H1 (cell line): Measurements from ENCODE around the gene STXBP2. TPM values are rescaled to one million over a fixed set of nuclear protein-coding genes. Genes with fewer than 3 reads are reported as not detected.

Experiments used
- CTCF ChIA-PET: fragments of 300-600 bp; sonication (Branson Sonifier 250); formaldehyde crosslinking; loops from one replicate; lab custom pipeline; 2021; ENCODE audit not compliant: partially characterized antibody; lab: Charles Lee
- POLR2A ChIA-PET: fragments of 300-600 bp; sonication (Branson Sonifier 250); formaldehyde crosslinking; loops from one replicate; lab custom pipeline; 2021; ENCODE audit warnings: inconsistent platforms; ENCODE audit not compliant: partially characterized antibody; lab: Charles Lee
- DNase-seq, 2 experiments: peaks; one replicate each; pipeline versions ENCODE4 v3.0.0 to v3.0.0-alpha.2; 2010 to 2022; ENCODE audit warnings: low spot score in 2 of 2, low read depth in 1 of 2, mixed read lengths in 1 of 2
- FAIRE-seq: peaks from 2 replicates; lab custom pipeline; 2011; peaks lifted over from hg19 to GRCh38; lab: Jason Lieb, UNC
- H2AFZ ChIP-seq: 2 replicates; pipeline ENCODE4 v1.8.1; 2012; ENCODE audit warnings: low read length, inconsistent platforms
- H2AK5ac ChIP-seq: 2 replicates; pipeline ENCODE4 v1.6.1; 2013; ENCODE audit warnings: low read depth, low read length
- H2BK120ac ChIP-seq: replicated peaks from 2 replicates; pipeline ENCODE3; 2013; ENCODE audit warnings: low read depth, low read length, inconsistent platforms
- H2BK12ac ChIP-seq: 2 replicates; pipeline ENCODE4 v1.6.1; 2013; ENCODE audit warnings: low read depth, low read length
- H2BK15ac ChIP-seq: 2 replicates; pipeline ENCODE4 v1.6.1; 2013; ENCODE audit warnings: low read length
- H2BK20ac ChIP-seq: 2 replicates; pipeline ENCODE4 v1.6.1; 2013; ENCODE audit warnings: low read length
- H2BK5ac ChIP-seq: 2 replicates; pipeline ENCODE4 v1.6.1; 2013; ENCODE audit warnings: low read depth, low read length
- H3K14ac ChIP-seq: 2 replicates; pipeline ENCODE4 v1.6.1; 2013; ENCODE audit warnings: inconsistent platforms; ENCODE audit not compliant: insufficient read length
- H3K18ac ChIP-seq: 2 replicates; pipeline ENCODE4 v1.6.1; 2013; ENCODE audit warnings: low read length; ENCODE audit errors: extremely low read depth
- H3K23ac ChIP-seq: 2 replicates; pipeline ENCODE4 v1.6.1; 2013; ENCODE audit warnings: inconsistent platforms; ENCODE audit not compliant: insufficient read length
- H3K23me2 ChIP-seq: 2 replicates; pipeline ENCODE4 v1.6.1; 2013; ENCODE audit warnings: low read depth, low read length
- H3K27ac ChIP-seq: 2 replicates; pipeline ENCODE4 v1.6.1; 2011; ENCODE audit warnings: low read depth, low read length, inconsistent platforms
- H3K27me3 ChIP-seq, 4 experiments: replicated peaks in 1 of 4; 1 replicate in 1 of 4; 2 replicates in 3 of 4; pipeline versions ENCODE4 v1.6.1 to v1.8.1; 2011 to 2013; ENCODE audit warnings: low read length in 3 of 4, mild to moderate bottlenecking in 3 of 4, inconsistent platforms in 2 of 4, mixed read lengths in 2 of 4, moderate library complexity in 1 of 4; ENCODE audit not compliant: control insufficient read depth in 3 of 4, insufficient read depth in 3 of 4; ENCODE audit errors: extremely low read depth in 1 of 4
- H3K36me3 ChIP-seq, 4 experiments: 2 replicates each; pipeline versions ENCODE4 v1.6.1 to v1.8.1; 2011 to 2013; ENCODE audit warnings: mild to moderate bottlenecking in 4 of 4, low read length in 3 of 4, moderate library complexity in 2 of 4, control low read depth in 1 of 4, inconsistent platforms in 1 of 4; ENCODE audit not compliant: insufficient read depth in 4 of 4, control insufficient read depth in 2 of 4
- H3K4ac ChIP-seq: replicated peaks from 2 replicates; pipeline ENCODE3; 2013; ENCODE audit warnings: low read length, low read depth, mixed read lengths, inconsistent platforms; ENCODE audit not compliant: insufficient read length
- H3K4me1 ChIP-seq, 4 experiments: replicated peaks in 1 of 4; 1 replicate in 1 of 4; 2 replicates in 3 of 4; pipeline versions ENCODE4 v1.6.1 to v1.8.1; 2011 to 2013; ENCODE audit warnings: low read length in 3 of 4, inconsistent platforms in 2 of 4, mixed read lengths in 1 of 4; ENCODE audit not compliant: insufficient read depth in 4 of 4, control insufficient read depth in 3 of 4
- H3K4me2 ChIP-seq, 2 experiments: 2 replicates each; pipeline versions ENCODE4 v1.6.1 to v1.8.1; 2011 to 2013; ENCODE audit warnings: low read depth in 2 of 2, low read length in 2 of 2, control low read depth in 1 of 2, inconsistent platforms in 1 of 2, mild to moderate bottlenecking in 1 of 2; ENCODE audit not compliant: insufficient read depth in 1 of 2
- H3K4me3 ChIP-seq, 4 experiments: fragments of 200-600, 300-600 bp in 1 of 4; sonication (generic), shearing (Covaris generic), sonication (Bioruptor Twin) in 1 of 4; 2 replicates each; pipeline versions ENCODE4 v1.5.1 to v1.8.1; 2011 to 2016; ENCODE audit warnings: low read length in 4 of 4, low read depth in 3 of 4, control low read depth in 2 of 4, inconsistent platforms in 2 of 4, mild to moderate bottlenecking in 2 of 4, mixed read lengths in 1 of 4, moderate library complexity in 1 of 4; ENCODE audit not compliant: insufficient read depth in 2 of 4; ENCODE audit errors: extremely low read depth in 1 of 4
- H3K56ac ChIP-seq: replicated peaks from 2 replicates; pipeline ENCODE3; 2013; ENCODE audit warnings: low read depth, mild to moderate bottlenecking, mixed read lengths, low read length, inconsistent platforms; ENCODE audit not compliant: insufficient read length
- H3K79me1 ChIP-seq: 2 replicates; pipeline ENCODE4 v1.6.1; 2013; ENCODE audit warnings: low read depth, low read length, control low read depth
- H3K79me2 ChIP-seq, 2 experiments: 2 replicates each; pipeline versions ENCODE4 v1.6.1 to v1.8.1; 2012 to 2013; ENCODE audit warnings: low read length in 2 of 2, mild to moderate bottlenecking in 2 of 2, inconsistent platforms in 1 of 2; ENCODE audit not compliant: insufficient read depth in 2 of 2, control insufficient read depth in 1 of 2
- H3K9ac ChIP-seq, 4 experiments: replicated peaks in 1 of 4; 1 replicate in 1 of 4; 2 replicates in 3 of 4; pipeline versions ENCODE4 v1.6.1 to v1.8.1; 2011 to 2013; ENCODE audit warnings: low read depth in 3 of 4, low read length in 3 of 4, control low read depth in 2 of 4, mild to moderate bottlenecking in 2 of 4, moderate library complexity in 2 of 4, inconsistent platforms in 1 of 4; ENCODE audit errors: extremely low read depth in 1 of 4
- H3K9me3 ChIP-seq, 2 experiments: 2 replicates each; pipeline versions ENCODE4 v1.6.1 to v1.8.1; 2012 to 2013; ENCODE audit warnings: mild to moderate bottlenecking in 2 of 2, moderate library complexity in 2 of 2, control low read depth in 1 of 2, inconsistent platforms in 1 of 2, low read depth in 1 of 2, low read length in 1 of 2, mixed read lengths in 1 of 2; ENCODE audit not compliant: insufficient read depth in 2 of 2
- H4K20me1 ChIP-seq, 2 experiments: replicated peaks in 1 of 2; 2 replicates each; pipeline versions ENCODE3 to v1.8.1; 2011 to 2013; ENCODE audit warnings: inconsistent platforms in 2 of 2, low read length in 2 of 2, mild to moderate bottlenecking in 1 of 2; ENCODE audit not compliant: insufficient read depth in 2 of 2, control insufficient read depth in 1 of 2
- H4K5ac ChIP-seq: 2 replicates; pipeline ENCODE4 v1.6.1; 2013; ENCODE audit warnings: low read length, low read depth, mixed read lengths, inconsistent platforms; ENCODE audit not compliant: insufficient read length
- H4K8ac ChIP-seq: 2 replicates; pipeline ENCODE4 v1.8.0; 2013; ENCODE audit warnings: mild to moderate bottlenecking, moderate library complexity, low read length, inconsistent platforms; ENCODE audit not compliant: insufficient read depth; ENCODE audit errors: extremely low read depth
- H4K91ac ChIP-seq: replicated peaks from 2 replicates; pipeline ENCODE3; 2013; ENCODE audit warnings: low read length, mixed read lengths, inconsistent platforms; ENCODE audit not compliant: insufficient read length
- CTBP2 ChIP-seq: IDR thresholded peaks from 2 replicates; pipeline ENCODE4 v1.7.0; 2011; ENCODE audit warnings: borderline replicate concordance, mild to moderate bottlenecking, moderate library complexity, mixed read lengths, low read length; ENCODE audit not compliant: insufficient read depth, insufficient read length
- HDAC2 ChIP-seq, 2 experiments: fragments of 300-600 bp in 1 of 2; sonication (generic) in 1 of 2; IDR thresholded peaks; 2 replicates each; pipeline ENCODE4 v1.6.1; 2011 to 2012; ENCODE audit warnings: low read depth in 2 of 2, low read length in 2 of 2, mild to moderate bottlenecking in 2 of 2, moderate library complexity in 2 of 2, borderline replicate concordance in 1 of 2, inconsistent platforms in 1 of 2
- JUN ChIP-seq: IDR thresholded peaks from 2 replicates; pipeline ENCODE4 v1.6.1; 2011; ENCODE audit warnings: low read depth, mild to moderate bottlenecking, improper control_type of control experiment, low read length
- MAFK ChIP-seq: IDR thresholded peaks from 2 replicates; pipeline ENCODE4 v1.6.1; 2012; ENCODE audit warnings: low read depth, mild to moderate bottlenecking, improper control_type of control experiment, low read length
- POLR2A ChIP-seq, 2 experiments: IDR thresholded peaks; 1 replicate in 1 of 2; 2 replicates in 1 of 2; pipeline ENCODE4 v1.6.1; 2011; ENCODE audit warnings: low read depth in 2 of 2, low read length in 2 of 2, mild to moderate bottlenecking in 2 of 2; ENCODE audit errors: control extremely low read depth in 1 of 2
- RXRA ChIP-seq: IDR thresholded peaks from 2 replicates; pipeline ENCODE4 v1.6.1; 2011; ENCODE audit warnings: low read depth, mild to moderate bottlenecking, low read length, moderate library complexity; ENCODE audit not compliant: insufficient read depth
- SAP30 ChIP-seq: fragments of 300-600 bp; sonication (generic); IDR thresholded peaks from 2 replicates; pipeline ENCODE4 v1.7.1; 2012; ENCODE audit warnings: low read length, moderate library complexity, mild to moderate bottlenecking, inconsistent platforms; ENCODE audit not compliant: insufficient read depth, insufficient replicate concordance
- SIN3A ChIP-seq, 2 experiments: IDR thresholded peaks in 1 of 2; conservative IDR thresholded peaks in 1 of 2; 2 replicates each; pipeline ENCODE4 v1.6.1; 2011 to 2012; ENCODE audit warnings: low read length in 2 of 2, improper control_type of control experiment in 1 of 2, low read depth in 1 of 2, mild to moderate bottlenecking in 1 of 2
- SP1 ChIP-seq: IDR thresholded peaks from 2 replicates; pipeline ENCODE4 v1.6.1; 2011; ENCODE audit warnings: low read depth, low read length
- USF2 ChIP-seq: IDR thresholded peaks from 2 replicates; pipeline ENCODE4 v1.6.1; 2011; ENCODE audit warnings: low read length, improper control_type of control experiment
- YY1 ChIP-seq: IDR thresholded peaks from 2 replicates; pipeline ENCODE4 v1.6.1; 2011; ENCODE audit warnings: low read depth, mild to moderate bottlenecking, low read length
- WGBS, 2 experiments: shearing (Covaris generic) in 1 of 2; methylation state at CpG; one replicate each; pipeline versions ENCODE4 v1.1.6 to v1.1.7; 2013 to 2015; ENCODE audit warnings: low lambda C conversion rate in 2 of 2, mixed read lengths in 2 of 2, inconsistent platforms in 1 of 2, low coverage in 1 of 2, missing lambda C conversion rate in 1 of 2; ENCODE audit not compliant: insufficient replicate concordance in 2 of 2, insufficient coverage in 1 of 2, insufficient read length in 1 of 2; ENCODE audit errors: extremely low coverage in 1 of 2, missing lambda C conversion rate in 1 of 2; 5-methylcytosine and 5-hydroxymethylcytosine counted together
- polyA plus RNA-seq, 7 experiments: library from polyadenylated mRNA; depleted of rRNA in 3 of 7; stranded (reverse) in 5 of 7; unstranded in 2 of 7; fragments of >200 nt in 5 of 7; fragments of 200-250 nt in 2 of 7; gene quantifications; 1 replicate in 5 of 7; 2 replicates in 1 of 7; 4 replicates in 1 of 7; pipeline versions ENCODE4 v1.2.1 to v1.2.3, GENCODE V29; 2011 to 2013; ENCODE audit warnings: missing spikeins in 2 of 7, mixed read lengths in 2 of 7
- total RNA-seq: library from RNA; stranded (reverse); fragmentation: NEBNext Ultra II Directional; extraction: Animal tissue kit (Norgen Biotek cat#: 25700); gene quantifications from 2 replicates; pipeline ENCODE4 v1.2.1, GENCODE V29; 2021

Gene STXBP2
- total and polyA plus RNA-seq, 2 of the 8 experiments (the other 6 are each of a cell fraction or from before 2014, with no cell fraction given), result 52.9 to 53.8 TPM

- H3K79me2 ChIP-seq, result peaks cover 0 to 16% of the 10 kb centered on the region in 2 experiments; a peak in 2 of 4 replicates
- FAIRE-seq, result no peak
- CTCF ChIA-PET, result interaction anchor here (1.6 kb wide), 1 partner anchor 78 kb away, joined by 3 read pairs; the partner anchor contains the start of gene TRAPPC5
- TF ChIP-seq JUN (no peak), HDAC2 (IDR thresholded peaks at IDR 0.05; ENCODE audit: borderline replicate concordance in 1 of 2, low read depth in 2 of 2, low read length in 2 of 2) (no peak), POLR2A (IDR thresholded peaks at IDR 0.05; ENCODE audit: control extremely low read depth in 1 of 2, low read depth in 2 of 2, low read length in 2 of 2) (no peak), RXRA (no peak), CTBP2 (no peak), YY1 (no peak), SIN3A (conservative IDR thresholded peaks at IDR 0.05 in 1 of 2, IDR thresholded peaks at IDR 0.05 in 1 of 2; ENCODE audit: low read depth in 1 of 2, low read length in 2 of 2) (no peak), MAFK (no peak), SP1 (no peak), USF2 (no peak), SAP30 (no peak)
Observed at GRCh38 chr19:7602935-7603497, 33.9 kb upstream of the STXBP2 start.

More at GRCh38 chr19:7602935-7603497, 33.9 kb upstream of the STXBP2 start:
- 90% methylated on average over 10 of the region's 11 CpGs; no CpG with 5 or more reads in 1 of the 2 experiments for WGBS, 2 experiments
- no peak overlapping the region for H3K4me3 ChIP-seq
- H3K79me1 ChIP-seq, result peaks cover 4% of the 10 kb centered on the region
- H3K27me3 ChIP-seq, result no peaks in the 10 kb centered on the region
- H3K9ac ChIP-seq, result no peak overlapping the region
- H2BK20ac ChIP-seq, result no peak overlapping the region
- no peak overlapping the region for H3K23ac ChIP-seq
- no peak overlapping the region for H4K91ac ChIP-seq
- no peak overlapping the region for H3K4me2 ChIP-seq
- no peaks in the 10 kb centered on the region for H3K9me3 ChIP-seq
- H3K18ac ChIP-seq, result no peak overlapping the region
- no peak overlapping the region for H2AK5ac ChIP-seq
- no peaks in the 10 kb centered on the region; a peak in 3 of 7 replicates for H3K4me1 ChIP-seq
- no peak overlapping the region for H4K8ac ChIP-seq
- no peak for DNase-seq
- H2BK5ac ChIP-seq, result no peak overlapping the region
- no peak overlapping the region for H2AFZ ChIP-seq
- H2BK12ac ChIP-seq, result no peak overlapping the region
- no peak overlapping the region for H3K4ac ChIP-seq
- no peak overlapping the region for H4K5ac ChIP-seq
- no peak overlapping the region for H3K14ac ChIP-seq
- peaks cover 3 to 22% of the 10 kb centered on the region in 2 experiments for H4K20me1 ChIP-seq
- H3K27ac ChIP-seq, result no peak overlapping the region
- no peak overlapping the region for H2BK120ac ChIP-seq
- H3K36me3 ChIP-seq, result peaks cover 0 to 2% (median under 1%) of the 10 kb centered on the region in 4 experiments; a peak in 3 of 8 replicates
- H3K56ac ChIP-seq, result no peak overlapping the region
- H3K23me2 ChIP-seq, result peaks cover 11% of the 10 kb centered on the region; the same call in 1 of the 2 replicates
- POLR2A ChIA-PET, result interaction anchor here (0.7 to 0.9 kb wide), 2 partner anchors 113 to 168 kb away, joined by 3 read pairs; no protein-coding TSS in a partner anchor
- no peak overlapping the region for H2BK15ac ChIP-seq
